MCF 10A (cell line): ENCODE data around the gene IGFBP3. TPM values are rescaled to one million over a fixed set of nuclear protein-coding genes. Genes with fewer than 3 reads are reported as not detected.
A peak's percentile ranks its signal among the peaks of the same experiment; 100 is the strongest.

Experiments
- BruUV-seq: library from RNA; stranded (reverse); fragments of 400-500 nt; replicated peaks from 2 replicates; lab custom pipeline; 2021; lab: Mats Ljungman, UMichigan
- CTCF ChIA-PET: fragments of 300-600 bp; sonication (Branson Sonifier 250); formaldehyde crosslinking; extraction: SDS; loops from one replicate; lab custom pipeline; 2021; ENCODE audit warnings: antibody characterized with exemption, inconsistent platforms; lab: Yijun Ruan, JAX
- POLR2A ChIA-PET: fragments of 300-600, 350-650 bp; sonication (Branson Sonifier 250); formaldehyde crosslinking; extraction: SDS; loops from one replicate; lab custom pipeline; 2020; ENCODE audit warnings: antibody characterized with exemption, inconsistent platforms; lab: Yijun Ruan, JAX
- DNase-seq: peaks from one replicate; pipeline ENCODE4 v3.0.0-alpha.2; 2018; ENCODE audit not compliant: unreplicated experiment
- H3K27ac Mint-ChIP-seq: one replicate; pipeline ENCODE4 v1.8.0; 2022; ENCODE audit warnings: mild to moderate bottlenecking, low read depth, mixed read lengths; ENCODE audit not compliant: unreplicated experiment
- H3K27me3 Mint-ChIP-seq: one replicate; pipeline ENCODE4 v1.8.0; 2022; ENCODE audit warnings: mixed read lengths; ENCODE audit not compliant: insufficient read depth, unreplicated experiment
- H3K36me3 Mint-ChIP-seq: one replicate; pipeline ENCODE4 v1.8.0; 2022; ENCODE audit warnings: mild to moderate bottlenecking, moderate library complexity, mixed read lengths; ENCODE audit not compliant: insufficient read depth, unreplicated experiment
- H3K4me1 Mint-ChIP-seq: one replicate; pipeline ENCODE4 v1.8.0; 2022; ENCODE audit warnings: mixed read lengths; ENCODE audit not compliant: insufficient read depth, unreplicated experiment
- H3K4me3 Mint-ChIP-seq: one replicate; pipeline ENCODE4 v1.8.0; 2022; ENCODE audit warnings: mild to moderate bottlenecking, moderate library complexity, mixed read lengths; ENCODE audit not compliant: unreplicated experiment
- H3K9me3 Mint-ChIP-seq: one replicate; pipeline ENCODE4 v1.8.0; 2022; ENCODE audit warnings: mixed read lengths; ENCODE audit not compliant: unreplicated experiment
- intact Hi-C: fragments of 100-400 bp; cut with micrococcal nuclease; formaldehyde crosslinking; loops from 2 replicates; pipeline ENCODE4 v1.14.1; 2022
- total RNA-seq: library from RNA; stranded (reverse); gene quantifications from 2 replicates; pipeline ENCODE4 v1.2.3, GENCODE V29; 2022
- TF ChIP-seq, protein P1 (sequence below): fragments of 200-600 bp; IDR thresholded peaks from one replicate; pipeline ENCODE4 v1.8.0; 2022; ENCODE audit warnings: antibody characterized with exemption, mild to moderate bottlenecking; ENCODE audit not compliant: unreplicated experiment

Gene IGFBP3
- total RNA-seq, 1 experiment from 2014 or later = 42.9 TPM

DNA sequence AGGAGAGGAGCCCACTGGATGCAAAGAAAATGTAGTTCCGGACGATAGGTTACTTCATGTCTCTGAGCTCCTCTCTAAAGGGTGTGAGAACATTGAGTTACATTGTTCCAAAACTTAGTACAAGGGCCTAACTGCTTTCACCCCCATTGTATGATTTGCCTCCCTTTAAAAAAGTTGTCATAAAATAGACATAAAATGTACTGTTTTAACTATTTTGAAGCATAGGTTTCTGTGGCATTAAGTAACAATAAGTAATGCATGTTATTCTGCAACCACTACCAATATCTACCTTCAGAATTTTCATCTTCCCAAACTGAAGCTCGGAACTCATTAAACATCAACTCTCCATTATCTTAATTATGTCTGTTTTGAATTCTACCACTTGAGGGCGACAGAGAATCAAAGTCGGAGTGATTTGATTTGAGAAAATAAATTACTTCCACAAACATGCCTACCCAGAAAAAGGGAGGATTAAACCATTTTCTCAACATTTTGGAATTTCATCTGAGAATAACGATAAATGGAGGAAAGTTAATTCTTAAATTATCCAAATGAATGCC is 30.1 kb downstream of the IGFBP3 start:
- Mint-ChIP-seq H3K4me3 (no peak overlapping the region), H3K9me3 (no peaks in the 10 kb centered on the region), H3K4me1 (peaks cover 10% of the 10 kb centered on the region), H3K27me3 (peaks cover 12% of the 10 kb centered on the region), H3K27ac (no peak overlapping the region), H3K36me3 (no peaks in the 10 kb centered on the region)
- POLR2A ChIA-PET = no interaction called here
- CTCF ChIA-PET = interaction anchor here (0.5 to 2.2 kb wide), 26 partner anchors 9 to 1376 kb away, joined by 3 to 12 read pairs (median 4); partner anchors contain the start of gene IGFBP3
- BruUV-seq = no TSS peak
- intact Hi-C loops = loop anchor here (1.0 to 2.0 kb wide), 4 partner anchors 26 to 1364 kb away; no protein-coding TSS in a partner anchor
- peak; percentile 57 for DNase-seq
- TF ChIP-seq, protein P1, sequence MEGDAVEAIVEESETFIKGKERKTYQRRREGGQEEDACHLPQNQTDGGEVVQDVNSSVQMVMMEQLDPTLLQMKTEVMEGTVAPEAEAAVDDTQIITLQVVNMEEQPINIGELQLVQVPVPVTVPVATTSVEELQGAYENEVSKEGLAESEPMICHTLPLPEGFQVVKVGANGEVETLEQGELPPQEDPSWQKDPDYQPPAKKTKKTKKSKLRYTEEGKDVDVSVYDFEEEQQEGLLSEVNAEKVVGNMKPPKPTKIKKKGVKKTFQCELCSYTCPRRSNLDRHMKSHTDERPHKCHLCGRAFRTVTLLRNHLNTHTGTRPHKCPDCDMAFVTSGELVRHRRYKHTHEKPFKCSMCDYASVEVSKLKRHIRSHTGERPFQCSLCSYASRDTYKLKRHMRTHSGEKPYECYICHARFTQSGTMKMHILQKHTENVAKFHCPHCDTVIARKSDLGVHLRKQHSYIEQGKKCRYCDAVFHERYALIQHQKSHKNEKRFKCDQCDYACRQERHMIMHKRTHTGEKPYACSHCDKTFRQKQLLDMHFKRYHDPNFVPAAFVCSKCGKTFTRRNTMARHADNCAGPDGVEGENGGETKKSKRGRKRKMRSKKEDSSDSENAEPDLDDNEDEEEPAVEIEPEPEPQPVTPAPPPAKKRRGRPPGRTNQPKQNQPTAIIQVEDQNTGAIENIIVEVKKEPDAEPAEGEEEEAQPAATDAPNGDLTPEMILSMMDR = peak; percentile 67

DNA sequence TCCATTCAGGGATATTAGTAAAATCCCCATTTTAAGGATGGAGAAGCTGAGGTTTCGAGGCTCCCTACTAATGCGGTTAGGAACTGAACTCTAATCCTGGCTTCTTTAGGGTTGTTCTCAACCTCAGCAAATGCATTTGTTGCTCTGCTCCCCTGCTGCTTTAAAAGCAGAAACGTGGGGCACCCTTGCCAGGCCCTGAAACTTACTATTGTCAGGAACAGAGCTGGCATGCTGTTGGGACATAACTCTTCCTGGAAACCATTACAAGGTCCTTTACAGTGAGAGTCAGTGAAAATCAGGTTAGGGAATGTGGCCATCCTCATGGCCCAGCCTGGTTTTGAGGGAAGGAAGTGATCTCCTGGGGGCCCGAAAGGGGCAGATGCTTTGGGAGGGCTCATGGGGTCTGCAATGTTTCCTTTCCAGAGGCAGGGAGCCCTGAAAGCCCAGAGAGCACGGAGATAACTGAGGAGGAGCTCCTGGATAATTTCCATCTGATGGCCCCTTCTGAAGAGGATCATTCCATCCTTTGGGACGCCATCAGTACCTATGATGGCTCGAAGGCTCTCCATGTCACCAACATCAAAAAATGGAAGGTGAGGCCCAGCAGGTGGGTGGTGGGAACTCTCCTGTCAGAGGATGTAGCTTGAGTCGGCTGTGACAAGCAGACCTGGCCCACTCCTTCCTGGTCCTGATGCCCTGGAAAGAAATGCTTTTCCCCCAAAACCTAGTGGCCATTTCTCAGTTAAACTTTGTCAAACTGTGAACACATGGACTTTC is 30.8 kb downstream of the IGFBP3 start:
- no peak overlapping the region for H3K27ac Mint-ChIP-seq
- no peaks in the 10 kb centered on the region for H3K36me3 Mint-ChIP-seq
- BruUV-seq = no TSS peak
- TF ChIP-seq, protein P1 = no peak
- peaks cover 17% of the 10 kb centered on the region for H3K4me1 Mint-ChIP-seq
- intact Hi-C loops = loop anchor here (2.0 kb wide), 1 partner anchor 1364 kb away; no protein-coding TSS in a partner anchor
- H3K9me3 Mint-ChIP-seq = no peaks in the 10 kb centered on the region
- CTCF ChIA-PET = interaction anchor here (0.5 to 2.2 kb wide), 27 partner anchors 8 to 1377 kb away, joined by 3 to 12 read pairs (median 4); partner anchors contain the start of gene IGFBP3
- no peak overlapping the region for H3K4me3 Mint-ChIP-seq
- POLR2A ChIA-PET = no interaction called here
- peaks cover 12% of the 10 kb centered on the region for H3K27me3 Mint-ChIP-seq
- no peak for DNase-seq

DNA sequence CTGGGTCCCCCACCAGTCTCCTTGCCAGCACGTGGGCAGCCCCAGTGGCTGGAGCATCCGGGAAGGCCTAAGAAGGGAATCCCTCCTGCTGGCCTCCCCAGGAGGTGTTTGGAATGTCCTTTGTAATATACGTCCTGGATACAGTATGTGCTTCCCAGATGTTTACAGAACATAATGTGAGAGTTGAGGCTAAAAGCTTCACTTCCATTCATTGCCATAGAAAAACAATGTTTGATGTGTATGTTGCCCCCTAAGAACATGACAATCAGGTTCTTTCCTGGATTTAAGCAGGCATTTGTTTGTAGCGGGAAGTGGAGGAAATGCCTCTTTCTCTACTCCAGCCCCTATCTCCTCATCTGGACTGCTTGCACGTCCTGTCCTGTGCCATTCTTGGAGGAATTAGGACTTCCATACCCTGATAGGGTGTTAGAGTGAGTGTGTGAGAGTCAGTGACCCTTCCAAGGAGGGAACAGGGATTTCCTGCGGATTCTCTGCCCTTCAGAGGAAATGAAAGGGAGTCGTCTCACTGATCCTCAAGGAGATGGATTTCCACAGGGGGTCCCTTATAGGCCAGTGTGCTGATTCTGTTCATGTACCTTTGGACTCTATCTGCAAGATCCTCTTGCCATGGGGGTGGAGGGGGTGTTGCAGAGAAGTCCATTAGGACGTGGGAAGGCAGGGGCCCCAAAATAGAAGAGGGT is 31.6 kb downstream of the IGFBP3 start:
- Mint-ChIP-seq H3K27ac (no peak overlapping the region), H3K36me3 (no peaks in the 10 kb centered on the region), H3K4me3 (no peak overlapping the region), H3K9me3 (no peaks in the 10 kb centered on the region), H3K4me1 (peaks cover 25% of the 10 kb centered on the region), H3K27me3 (peaks cover 11% of the 10 kb centered on the region)
- TF ChIP-seq, protein P1 = no peak
- intact Hi-C loops = loop anchor here (2.0 kb wide), 1 partner anchor 1365 kb away; no protein-coding TSS in a partner anchor
- no TSS peak for BruUV-seq
- ChIA-PET CTCF (interaction anchor here (0.6 to 2.2 kb wide), 12 partner anchors 13 to 1292 kb away, joined by 3 to 12 read pairs (median 3); no protein-coding TSS in a partner anchor), POLR2A (interaction anchor here (0.6 kb wide), 1 partner anchor 362 kb away, joined by 3 read pairs; no protein-coding TSS in a partner anchor)
- DNase-seq = no peak
